Stimulated activated CD4-positive, alpha-beta T cell treated with anti-CD3 and anti-CD28 coated beads, Interleukin-2, amount 100 ng/mL, for 48 hours (primary cell): ENCODE measurements around the gene ARSG.
"Not testable (repeated sequence)": the region's sequence is repeated elsewhere in the genome, so short reads cannot be mapped to it uniquely, and the experiment has no call there.

ENCODE experiments used
- DNase-seq, 2 donors: peaks; one replicate each; pipeline ENCODE4 v3.0.0-alpha.2; 2020

Gene ARSG

GRCh38 chr17:68307443-68307842 lies 16.1 kb downstream of the ARSG start:
- DNase-seq = no peak

- not testable (repeated sequence) for DNase-seq
Observed at GRCh38 chr17:68308486-68308885, 17.2 kb downstream of the ARSG start.

- DNase-seq = not testable (repeated sequence)
Observed at GRCh38 chr17:68309066-68309670, 17.9 kb downstream of the ARSG start.

- DNase-seq = no peak
Observed at GRCh38 chr17:68310152-68310551, 18.9 kb downstream of the ARSG start.

- DNase-seq = no peak
Observed at GRCh38 chr17:68314916-68315535, 23.7 kb downstream of the ARSG start.

- no peak for DNase-seq
Observed at GRCh38 chr17:68315930-68316329, 24.6 kb downstream of the ARSG start.

GRCh38 chr17:68317458-68317857 lies 26.2 kb downstream of the ARSG start:
- DNase-seq = no peak

GRCh38 chr17:68318103-68318991 lies 27.1 kb downstream of the ARSG start:
- DNase-seq = no peak

- no peak for DNase-seq
Observed at GRCh38 chr17:68319410-68320162, 28.3 kb downstream of the ARSG start.

GRCh38 chr17:68320311-68320865 lies 29.1 kb downstream of the ARSG start:
- no peak for DNase-seq

- DNase-seq = no peak
Observed at GRCh38 chr17:68320943-68321555, 29.8 kb downstream of the ARSG start.

- DNase-seq = no peak
Observed at GRCh38 chr17:68321556-68321954, 30.3 kb downstream of the ARSG start.

- DNase-seq = no peak
Observed at GRCh38 chr17:68322630-68323029, 31.3 kb downstream of the ARSG start.

GRCh38 chr17:68324114-68324513 lies 32.8 kb downstream of the ARSG start:
- no peak for DNase-seq

- DNase-seq = no peak
Observed at GRCh38 chr17:68324654-68325336, 33.5 kb downstream of the ARSG start.

GRCh38 chr17:68325961-68326360 lies 34.7 kb downstream of the ARSG start:
- DNase-seq = no peak

- DNase-seq = no peak
Observed at GRCh38 chr17:68326681-68327080, 35.4 kb downstream of the ARSG start.

GRCh38 chr17:68327823-68328557 lies 36.7 kb downstream of the ARSG start:
- DNase-seq = no peak

GRCh38 chr17:68328676-68329075 lies 37.4 kb downstream of the ARSG start:
- DNase-seq = no peak

- no peak for DNase-seq
Observed at GRCh38 chr17:68329331-68329730, 38.0 kb downstream of the ARSG start.

GRCh38 chr17:68331932-68332331 lies 40.6 kb downstream of the ARSG start:
- not testable (repeated sequence) for DNase-seq
